Measurements from ENCODE around the gene GAB1.

DNA sequence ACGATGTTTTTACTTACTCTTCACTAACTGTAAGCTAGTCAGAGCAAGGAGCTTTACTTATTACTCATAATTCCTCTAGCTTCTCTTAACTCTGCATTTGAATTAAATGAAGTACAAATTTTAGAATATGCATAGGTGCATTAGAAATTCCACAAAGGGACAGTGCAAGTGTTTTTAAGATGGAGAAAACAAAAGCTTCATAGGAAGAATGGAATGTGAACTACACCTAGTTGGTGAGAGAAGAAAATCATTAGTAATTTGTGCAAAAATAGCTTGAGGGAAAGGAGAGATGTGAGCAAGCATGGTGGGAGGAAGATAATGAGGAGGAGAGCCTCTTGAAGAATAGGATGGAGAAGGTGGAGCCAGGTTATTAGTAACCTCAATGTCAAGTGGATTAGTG is 99.3 kb downstream of the GAB1 start:
- TF ChIP-seq, protein P1, sequence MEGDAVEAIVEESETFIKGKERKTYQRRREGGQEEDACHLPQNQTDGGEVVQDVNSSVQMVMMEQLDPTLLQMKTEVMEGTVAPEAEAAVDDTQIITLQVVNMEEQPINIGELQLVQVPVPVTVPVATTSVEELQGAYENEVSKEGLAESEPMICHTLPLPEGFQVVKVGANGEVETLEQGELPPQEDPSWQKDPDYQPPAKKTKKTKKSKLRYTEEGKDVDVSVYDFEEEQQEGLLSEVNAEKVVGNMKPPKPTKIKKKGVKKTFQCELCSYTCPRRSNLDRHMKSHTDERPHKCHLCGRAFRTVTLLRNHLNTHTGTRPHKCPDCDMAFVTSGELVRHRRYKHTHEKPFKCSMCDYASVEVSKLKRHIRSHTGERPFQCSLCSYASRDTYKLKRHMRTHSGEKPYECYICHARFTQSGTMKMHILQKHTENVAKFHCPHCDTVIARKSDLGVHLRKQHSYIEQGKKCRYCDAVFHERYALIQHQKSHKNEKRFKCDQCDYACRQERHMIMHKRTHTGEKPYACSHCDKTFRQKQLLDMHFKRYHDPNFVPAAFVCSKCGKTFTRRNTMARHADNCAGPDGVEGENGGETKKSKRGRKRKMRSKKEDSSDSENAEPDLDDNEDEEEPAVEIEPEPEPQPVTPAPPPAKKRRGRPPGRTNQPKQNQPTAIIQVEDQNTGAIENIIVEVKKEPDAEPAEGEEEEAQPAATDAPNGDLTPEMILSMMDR (conservative IDR thresholded peaks at IDR 0.05): no peak
- TF ChIP-seq EZH2 (IDR thresholded peaks at IDR 0.05; ENCODE audit: low read depth): no peak

All from PC-9 (cell line).